K562 (cell line): ENCODE results near the gene RNLS. TPM values are rescaled to one million over a fixed set of nuclear protein-coding genes. Genes with fewer than 3 reads are reported as not detected.

Experiments
- ATAC-seq: fragments of 200-7000 bp; cut with Tn5 transposase; 3 replicates; pipeline ENCODE4 v1.9.1; 2020; ENCODE audit warnings: moderate library complexity
- BruUV-seq: library from RNA; stranded (reverse); fragments of 400-500 nt; replicated peaks from 2 replicates; lab custom pipeline; 2021; lab: Mats Ljungman, UMichigan
- CTCF ChIA-PET: fragments of 300-600 bp; formaldehyde crosslinking; extraction: SDS; loops from one replicate; lab custom pipeline; 2021; ENCODE audit warnings: low intra/inter-chr PET ratio; lab: Yijun Ruan, JAX
- POLR2A ChIA-PET: fragments of 300-600, 350-650 bp; sonication (Branson Sonifier 250); formaldehyde crosslinking; extraction: SDS; loops from one replicate; lab custom pipeline; 2021; ENCODE audit warnings: antibody characterized with exemption, inconsistent platforms; lab: Yijun Ruan, JAX
- DNase-seq, 4 experiments: peaks; one replicate each; pipeline versions ENCODE4 v3.0.0 to v3.0.0-alpha.2; 2011 to 2018; ENCODE audit warnings: low spot score in 3 of 4, mixed read lengths in 3 of 4; ENCODE audit errors: extremely low read depth in 1 of 4
- FAIRE-seq: peaks from 2 replicates; lab custom pipeline; 2011; peaks lifted over from hg19 to GRCh38; lab: Jason Lieb, UNC
- H2AFZ ChIP-seq: 2 replicates; pipeline ENCODE4 v1.6.0; 2011; ENCODE audit warnings: low read depth, low read length, control low read depth, inconsistent platforms
- H3K27ac ChIP-seq: fragments of 200-600 bp; 3 replicates; pipeline ENCODE4 v1.8.0; 2011; ENCODE audit warnings: low read depth, mild to moderate bottlenecking, control low read depth, inconsistent platforms, low read length, moderate library complexity, mixed read lengths; ENCODE audit errors: extremely low read depth
- H3K27me3 ChIP-seq, 2 experiments: fragments of 300-600 bp in 1 of 2; 2 replicates in 1 of 2; 3 replicates in 1 of 2; pipeline versions ENCODE4 v1.6.0 to v1.8.0; 2011; ENCODE audit warnings: inconsistent platforms in 2 of 2, low read length in 2 of 2, mild to moderate bottlenecking in 1 of 2, mixed read lengths in 1 of 2, moderate library complexity in 1 of 2; ENCODE audit not compliant: control insufficient read depth in 2 of 2, insufficient read depth in 2 of 2
- H3K36me3 ChIP-seq: fragments of 300-600 bp; 3 replicates; pipeline ENCODE4 v1.8.0; 2011; ENCODE audit warnings: mild to moderate bottlenecking, low read length, inconsistent platforms; ENCODE audit not compliant: control insufficient read depth, insufficient read depth
- H3K4me1 ChIP-seq, 2 experiments: fragments of 200-600 bp in 1 of 2; replicated peaks in 1 of 2; 2 replicates in 1 of 2; 3 replicates in 1 of 2; pipeline versions ENCODE4 v1.5.1 to v1.8.0; 2011; ENCODE audit warnings: inconsistent platforms in 2 of 2, low read length in 2 of 2, mild to moderate bottlenecking in 1 of 2, mixed read lengths in 1 of 2, moderate library complexity in 1 of 2; ENCODE audit not compliant: control insufficient read depth in 2 of 2, insufficient read depth in 2 of 2
- H3K4me2 ChIP-seq: 2 replicates; pipeline ENCODE4 v1.6.1; 2011; ENCODE audit warnings: low read length, control low read depth, inconsistent platforms, mixed read lengths; ENCODE audit not compliant: insufficient read depth
- H3K4me3 ChIP-seq: fragments of 200-600 bp; sonication (generic), shearing (Covaris generic); 2 replicates; pipeline ENCODE4 v1.5.1; 2016; ENCODE audit warnings: control low read depth, inconsistent platforms
- H3K79me2 ChIP-seq: fragments of 200-600 bp; 3 replicates; pipeline ENCODE4 v1.8.0; 2011; ENCODE audit warnings: low read length, inconsistent platforms; ENCODE audit not compliant: control insufficient read depth, insufficient read depth
- H3K9ac ChIP-seq, 2 experiments: 2 replicates each; pipeline versions ENCODE4 v1.6.0 to v1.6.1; 2011; ENCODE audit warnings: low read depth in 2 of 2, low read length in 2 of 2, control low read depth in 1 of 2, inconsistent platforms in 1 of 2, mild to moderate bottlenecking in 1 of 2, mixed read lengths in 1 of 2; ENCODE audit not compliant: insufficient read depth in 1 of 2
- H3K9me1 ChIP-seq: one replicate; pipeline ENCODE4 v1.6.0; 2011; ENCODE audit warnings: inconsistent platforms, mild to moderate bottlenecking, low read length, moderate library complexity; ENCODE audit not compliant: control insufficient read depth, insufficient read depth
- H3K9me3 ChIP-seq: replicated peaks from 2 replicates; pipeline ENCODE4 v1.5.1; 2011; ENCODE audit warnings: low read depth, low read length, inconsistent platforms; ENCODE audit not compliant: control insufficient read depth, insufficient read depth
- H4K20me1 ChIP-seq: replicated peaks from 2 replicates; pipeline ENCODE4 v1.6.1; 2011; ENCODE audit warnings: low read length, inconsistent platforms, mixed read lengths; ENCODE audit not compliant: control insufficient read depth, insufficient read depth
- FOXK1 ChIP-seq: sonication (generic); formaldehyde crosslinking; IDR thresholded peaks from 2 replicates; pipeline ENCODE4 v1.8.0; 2022; ENCODE audit warnings: missing genetic modification reagents, mild to moderate bottlenecking, borderline replicate concordance
- HNRNPK ChIP-seq: fragments of 200-400 bp; formaldehyde crosslinking; IDR thresholded peaks from one replicate; pipeline ENCODE4 v1.6.1; 2018; ENCODE audit warnings: mild to moderate bottlenecking, low read depth, low read length; ENCODE audit not compliant: poor library complexity, severe bottlenecking
- KLF1 ChIP-seq: fragments of 450-650 bp; IDR thresholded peaks from 2 replicates; pipeline ENCODE4 v1.6.1; 2016; ENCODE audit warnings: missing genetic modification characterization, missing compliant biosample characterization
- RFX5 ChIP-seq: IDR thresholded peaks from 2 replicates; pipeline ENCODE4 v1.6.1; 2011; ENCODE audit warnings: low read depth, mild to moderate bottlenecking, improper control_type of control experiment, low read length
- SMARCB1 ChIP-seq: IDR thresholded peaks from 2 replicates; pipeline ENCODE4 v1.6.1; 2011; ENCODE audit warnings: improper control_type of control experiment, low read depth; ENCODE audit not compliant: insufficient read length
- TAL1 ChIP-seq: fragments of 450-650 bp; IDR thresholded peaks from 2 replicates; pipeline ENCODE4 v1.6.1; 2016; ENCODE audit warnings: mild to moderate bottlenecking
- ZBTB7A ChIP-seq: IDR thresholded peaks from 2 replicates; pipeline ENCODE4 v1.6.1; 2011; ENCODE audit warnings: low read depth, mild to moderate bottlenecking, low read length, moderate library complexity, borderline replicate concordance; ENCODE audit not compliant: control insufficient read depth
- ZNF146 ChIP-seq: IDR thresholded peaks from one replicate; pipeline ENCODE4 v1.6.1; 2018; ENCODE audit warnings: missing compliant biosample characterization; ENCODE audit not compliant: unreplicated experiment
- ZNF232 ChIP-seq: sonication (generic); formaldehyde crosslinking; IDR thresholded peaks from 2 replicates; pipeline ENCODE4 v1.8.0; 2022; ENCODE audit warnings: mild to moderate bottlenecking, missing genetic modification reagents
- WGBS: fragments of 100-300 bp; shearing (Covaris generic); methylation state at CpG from one replicate; pipeline ENCODE4 v1.1.6; 2016; ENCODE audit warnings: low coverage, mixed read lengths; ENCODE audit not compliant: insufficient coverage; ENCODE audit errors: missing lambda C conversion rate; 5-methylcytosine and 5-hydroxymethylcytosine counted together
- in situ Hi-C: fragments of 300-500 bp; cut with MboI; formaldehyde crosslinking; loops from 4 replicates; pipeline ENCODE4 v1.15.0; 2018; ENCODE audit warnings: inconsistent platforms, mixed read lengths
- intact Hi-C: fragments of 100-400 bp; cut with micrococcal nuclease; formaldehyde crosslinking; loops from 2 replicates; pipeline ENCODE4 v1.14.2; 2022
- polyA plus RNA-seq, 8 experiments: library from polyadenylated mRNA; depleted of rRNA in 4 of 8; stranded (reverse) in 5 of 8; unstranded in 3 of 8; fragments of >200 nt; fragmentation: Nextera tagmentation in 2 of 8; fragmentation: Illumina TruSeq in 1 of 8; extraction: Ambion mirVana in 2 of 8; extraction: Trizol in 1 of 8; gene quantifications; 2 replicates each; pipeline versions ENCODE4 v1.2.1 to v1.2.3, GENCODE V29; 2011 to 2014; ENCODE audit warnings: inconsistent platforms in 1 of 8, missing spikeins in 1 of 8
- total RNA-seq, 7 experiments: library from RNA; depleted of rRNA in 6 of 7; stranded (reverse); fragments of >200 nt in 6 of 7; fragmentation: Illumina TruSeq in 2 of 7; extraction: Trizol in 2 of 7; gene quantifications; 2 replicates each; pipeline versions ENCODE4 v1.2.1 to v1.2.3, GENCODE V29; 2011 to 2021; ENCODE audit warnings: low replicate concordance in 1 of 7
- TF ChIP-seq, protein P1 (sequence below): IDR thresholded peaks from 2 replicates; pipeline ENCODE4 v1.6.1; 2011; ENCODE audit not compliant: insufficient read length; ENCODE audit errors: extremely low read depth
- TF ChIP-seq, protein P2 (sequence below): fragments of 250-450 bp; sonication (Bioruptor Pico); IDR thresholded peaks from 2 replicates; pipeline ENCODE4 v1.8.0; 2021; ENCODE audit warnings: moderate library complexity, mild to moderate bottlenecking, inconsistent platforms
- TF ChIP-seq, protein P3 (sequence below), 2 experiments: fragments of 200-800 bp in 1 of 2; sonication (Bioruptor generic) in 1 of 2; sonication (generic) in 1 of 2; formaldehyde crosslinking in 1 of 2; IDR thresholded peaks in 1 of 2; conservative IDR thresholded peaks in 1 of 2; 2 replicates each; pipeline versions ENCODE4 v1.5.0 to v1.6.1; 2016 to 2020; ENCODE audit warnings: missing compliant biosample characterization in 1 of 2, missing genetic modification characterization in 1 of 2, missing genetic modification reagents in 1 of 2

Gene RNLS
- total and polyA plus RNA-seq, 9 of the 15 experiments (the other 6 are each of a cell fraction or from before 2014, with no cell fraction given) = 0.14 to 0.72 (median 0.41) TPM; not detected in 3

DNA sequence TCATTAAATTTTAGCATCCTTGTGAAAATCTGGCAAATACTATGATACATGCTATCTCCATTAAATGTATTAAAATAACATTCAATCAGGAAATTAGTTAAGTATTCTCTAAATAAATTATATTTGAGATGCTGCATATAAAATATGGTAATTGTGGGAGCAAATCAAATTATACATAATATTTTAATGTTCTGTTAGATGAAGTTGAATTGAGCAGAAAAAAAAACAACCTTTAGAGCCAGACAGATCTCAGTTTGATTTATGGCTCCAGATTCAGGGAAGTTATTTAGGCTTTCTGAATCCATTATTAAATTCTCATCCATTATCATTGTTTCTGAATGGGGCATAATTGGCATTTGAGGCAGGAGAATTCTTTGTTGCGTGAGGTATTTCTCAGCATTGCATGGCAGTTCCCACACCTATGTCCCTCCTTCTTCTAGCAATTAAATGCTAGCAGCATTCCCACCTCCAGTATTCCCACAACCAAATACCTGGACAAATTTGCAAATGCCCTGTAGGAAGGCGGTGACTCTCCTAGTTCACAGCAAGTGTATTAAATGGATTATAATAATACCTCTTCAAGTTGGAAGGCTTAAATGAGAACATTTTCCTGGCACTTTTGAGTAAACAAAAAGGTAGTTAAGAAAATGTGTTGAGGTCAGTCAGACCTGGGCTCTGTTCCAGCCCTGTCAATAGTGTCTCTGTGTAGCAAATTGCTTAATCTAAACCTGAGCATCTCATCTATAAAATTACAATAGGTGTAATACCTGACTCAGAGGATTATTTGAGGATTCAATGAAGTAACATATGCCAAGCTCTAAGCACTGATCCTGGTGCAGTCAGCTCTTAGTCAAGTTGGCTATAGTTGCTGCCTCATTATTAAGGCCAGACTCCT, 108.9 kb downstream of the RNLS start:
- BruUV-seq = no TSS peak
- no peaks in the 10 kb centered on the region for H3K79me2 ChIP-seq
- DNase-seq (no peak), ATAC-seq (no peak), FAIRE-seq (no peak)
- H3K9ac ChIP-seq = no peak overlapping the region
- no peaks in the 10 kb centered on the region for H3K36me3 ChIP-seq
- no peaks in the 10 kb centered on the region for H3K27me3 ChIP-seq
- H3K9me3 ChIP-seq = no peaks in the 10 kb centered on the region
- H3K4me1 ChIP-seq = no peaks in the 10 kb centered on the region
- no peak overlapping the region for H3K4me2 ChIP-seq
- CTCF ChIA-PET = no interaction called here
- H3K4me3 ChIP-seq = no peak overlapping the region
- in situ Hi-C loops = no loop called here
- H3K9me1 ChIP-seq = no peaks in the 10 kb centered on the region
- H4K20me1 ChIP-seq = no peaks in the 10 kb centered on the region
- intact Hi-C loops = no loop called here
- TF ChIP-seq, protein P1, sequence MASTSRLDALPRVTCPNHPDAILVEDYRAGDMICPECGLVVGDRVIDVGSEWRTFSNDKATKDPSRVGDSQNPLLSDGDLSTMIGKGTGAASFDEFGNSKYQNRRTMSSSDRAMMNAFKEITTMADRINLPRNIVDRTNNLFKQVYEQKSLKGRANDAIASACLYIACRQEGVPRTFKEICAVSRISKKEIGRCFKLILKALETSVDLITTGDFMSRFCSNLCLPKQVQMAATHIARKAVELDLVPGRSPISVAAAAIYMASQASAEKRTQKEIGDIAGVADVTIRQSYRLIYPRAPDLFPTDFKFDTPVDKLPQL = no peak
- TF ChIP-seq, protein P2, sequence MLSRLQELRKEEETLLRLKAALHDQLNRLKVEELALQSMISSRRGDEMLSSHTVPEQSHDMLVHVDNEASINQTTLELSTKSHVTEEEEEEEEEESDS = no peak
- 6% methylated on average over 2 of the region's 2 CpGs for WGBS
- no peak overlapping the region for H3K27ac ChIP-seq
- no peak overlapping the region for H2AFZ ChIP-seq
- POLR2A ChIA-PET = no interaction called here

DNA sequence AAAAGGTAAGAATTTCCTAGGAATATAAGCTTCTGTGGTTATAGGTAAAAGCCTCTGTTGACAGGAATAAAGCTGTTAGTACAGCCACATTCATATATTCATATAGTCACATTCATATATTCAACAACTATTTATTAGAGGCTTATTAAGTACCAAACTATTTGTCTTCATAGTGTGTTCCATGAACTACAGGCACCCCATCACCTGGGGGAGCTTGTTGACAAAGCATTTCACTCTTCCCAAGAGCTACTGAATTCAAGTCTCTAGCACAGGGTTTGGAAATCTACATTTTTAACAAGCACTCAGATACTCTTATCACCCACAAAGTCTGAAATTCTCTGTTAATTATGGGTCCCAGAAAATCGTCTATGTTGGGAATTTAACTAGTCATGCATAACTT, 110.6 kb downstream of the RNLS start:
- H3K9me1 ChIP-seq = no peaks in the 10 kb centered on the region
- ChIA-PET POLR2A (no interaction called here), CTCF (no interaction called here)
- intact Hi-C loops = no loop called here
- WGBS = 0% methylated on average over 1 of the region's 1 CpG
- no peaks in the 10 kb centered on the region for H3K9me3 ChIP-seq
- H2AFZ ChIP-seq = no peak overlapping the region
- no peak for FAIRE-seq
- BruUV-seq = no TSS peak
- in situ Hi-C loops = no loop called here
- no peak for DNase-seq
- no peaks in the 10 kb centered on the region for H3K4me1 ChIP-seq
- H4K20me1 ChIP-seq = no peaks in the 10 kb centered on the region
- no peak for ATAC-seq
- H3K4me2 ChIP-seq = no peak overlapping the region
- H3K9ac ChIP-seq = no peak overlapping the region
- no peak overlapping the region for H3K27ac ChIP-seq
- no peaks in the 10 kb centered on the region for H3K36me3 ChIP-seq
- no peaks in the 10 kb centered on the region for H3K79me2 ChIP-seq
- H3K27me3 ChIP-seq = no peaks in the 10 kb centered on the region
- no peak overlapping the region for H3K4me3 ChIP-seq
- TF ChIP-seq RFX5 (no peak), KLF1 (tag) (no peak), ZNF232 (CRISPR knock-in tag) (no peak), TAL1 (no peak), HNRNPK (no peak), SMARCB1 (no peak), ZBTB7A (no peak), FOXK1 (CRISPR knock-in tag) (no peak), ZNF146 (CRISPR knock-in tag) (no peak)
- TF ChIP-seq, protein P3, sequence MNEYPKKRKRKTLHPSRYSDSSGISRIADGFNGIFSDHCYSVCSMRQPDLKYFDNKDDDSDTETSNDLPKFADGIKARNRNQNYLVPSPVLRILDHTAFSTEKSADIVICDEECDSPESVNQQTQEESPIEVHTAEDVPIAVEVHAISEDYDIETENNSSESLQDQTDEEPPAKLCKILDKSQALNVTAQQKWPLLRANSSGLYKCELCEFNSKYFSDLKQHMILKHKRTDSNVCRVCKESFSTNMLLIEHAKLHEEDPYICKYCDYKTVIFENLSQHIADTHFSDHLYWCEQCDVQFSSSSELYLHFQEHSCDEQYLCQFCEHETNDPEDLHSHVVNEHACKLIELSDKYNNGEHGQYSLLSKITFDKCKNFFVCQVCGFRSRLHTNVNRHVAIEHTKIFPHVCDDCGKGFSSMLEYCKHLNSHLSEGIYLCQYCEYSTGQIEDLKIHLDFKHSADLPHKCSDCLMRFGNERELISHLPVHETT (CRISPR knock-in tag; conservative IDR thresholded peaks at IDR 0.05 in 1 of 2, IDR thresholded peaks at IDR 0.05 in 1 of 2) = no peak
